Suprapubic skin (tissue), 4 donors: ENCODE results near the gene WWTR1.

ENCODE experiments used
- CTCF ChIP-seq, 2 donors: fragments of 200-600 bp in 1 of 2; fragments of 450-650 bp in 1 of 2; sonication (generic) in 1 of 2; IDR thresholded peaks; one replicate each; pipeline ENCODE4 v1.5.1; 2016 to 2019; ENCODE audit warnings: antibody characterized with exemption in 2 of 2, mild to moderate bottlenecking in 1 of 2, moderate library complexity in 1 of 2
- EP300 ChIP-seq: sonication (generic); formaldehyde crosslinking; IDR thresholded peaks from one replicate; pipeline ENCODE4 v1.6.1; 2017; ENCODE audit warnings: antibody characterized with exemption
- POLR2A ChIP-seq, 2 donors: fragments of 450-650 bp; IDR thresholded peaks; one replicate each; pipeline ENCODE4 v1.6.1; 2017; ENCODE audit warnings: antibody characterized with exemption in 2 of 2, mild to moderate bottlenecking in 2 of 2, moderate library complexity in 2 of 2
- POLR2AphosphoS5 ChIP-seq, 3 donors: sonication (generic); formaldehyde crosslinking; IDR thresholded peaks; one replicate each; pipeline ENCODE4 v1.6.1; 2017; ENCODE audit warnings: antibody characterized with exemption in 3 of 3

- TF ChIP-seq POLR2AphosphoS5 (IDR thresholded peaks at IDR 0.05), result no peak
- TF ChIP-seq CTCF (IDR thresholded peaks at IDR 0.05), result no peak
- no peak for TF ChIP-seq POLR2A (IDR thresholded peaks at IDR 0.05)
- TF ChIP-seq EP300, result no peak
Measured at GRCh38 chr3:149494759-149495580, 162.9 kb downstream of the WWTR1 start.
